Activated CD8-positive, alpha-beta T cell treated with anti-CD3 and anti-CD28 coated beads for 36 hours (primary cell): ENCODE measurements around the gene TMEM63A. TPM values are rescaled to one million over a fixed set of nuclear protein-coding genes. Genes with fewer than 3 reads are reported as not detected.
A peak's percentile ranks its signal among the peaks of the same experiment; 100 is the strongest.

Source experiments
- ATAC-seq: fragments of 200-7000 bp; cut with Tn5 transposase; one replicate; pipeline ENCODE4 v1.10.0; 2021; ENCODE audit warnings: mild to moderate bottlenecking, moderate library complexity
- CTCF ChIA-PET: fragments of 350-600 bp; sonication (Branson Sonifier 250); formaldehyde crosslinking; loops from one replicate; lab custom pipeline; 2021; ENCODE audit warnings: antibody characterized with exemption; lab: Charles Lee
- POLR2A ChIA-PET: fragments of 350-600 bp; sonication (Branson Sonifier 250); formaldehyde crosslinking; loops from one replicate; lab custom pipeline; 2021; ENCODE audit warnings: antibody characterized with exemption; lab: Charles Lee
- DNase-seq: peaks from one replicate; pipeline ENCODE4 v3.0.0-alpha.2; 2020
- H3K27ac Mint-ChIP-seq: one replicate; pipeline ENCODE4 v1.8.0; 2021; ENCODE audit warnings: mild to moderate bottlenecking, mixed read lengths
- H3K27me3 Mint-ChIP-seq: one replicate; pipeline ENCODE4 v1.8.0; 2021; ENCODE audit warnings: mixed read lengths
- H3K36me3 Mint-ChIP-seq: one replicate; pipeline ENCODE4 v1.8.0; 2021; ENCODE audit warnings: low read depth, mixed read lengths
- H3K4me1 Mint-ChIP-seq: one replicate; pipeline ENCODE4 v1.8.0; 2021; ENCODE audit warnings: low read depth, mixed read lengths
- H3K4me3 Mint-ChIP-seq: one replicate; pipeline ENCODE4 v1.8.0; 2021; ENCODE audit warnings: mild to moderate bottlenecking, moderate library complexity, mixed read lengths
- H3K9me3 Mint-ChIP-seq: one replicate; pipeline ENCODE4 v1.8.0; 2021; ENCODE audit warnings: mixed read lengths
- CTCF ChIP-seq: fragments of 200-600 bp; IDR thresholded peaks from one replicate; pipeline ENCODE4 v1.8.0; 2022; ENCODE audit warnings: antibody characterized with exemption, mild to moderate bottlenecking
- intact Hi-C: fragments of 100-400 bp; cut with micrococcal nuclease; formaldehyde crosslinking; loops from one replicate; pipeline ENCODE4 v1.10.0; 2022
- total RNA-seq, 2 experiments: library from RNA; stranded (reverse); gene quantifications; one replicate each; pipeline ENCODE4 v1.2.3, GENCODE V29; 2021

The TMEM63A gene
- total RNA-seq, 2 experiments from 2014 or later, result 51.4 to 54.6 TPM

DNA sequence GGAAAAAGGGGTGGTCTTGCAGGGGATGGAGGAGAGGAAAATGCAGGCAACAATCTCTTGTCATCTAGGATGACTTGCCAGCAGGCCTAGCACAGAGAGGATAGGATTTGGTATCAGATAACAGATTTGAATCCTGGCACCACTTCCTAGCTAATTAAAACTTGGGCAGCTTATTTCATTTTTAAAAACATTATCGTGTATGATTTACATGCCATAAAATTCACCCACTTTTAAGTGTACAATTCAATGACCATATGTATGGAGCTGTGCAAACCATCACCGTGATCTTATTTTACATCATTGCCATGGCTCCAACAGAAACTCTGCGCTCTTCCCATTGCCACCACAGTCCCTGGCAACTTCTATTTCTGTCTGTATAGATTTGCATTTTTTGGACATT lies 34.9 kb upstream of the TMEM63A start:
- ChIA-PET POLR2A (no interaction called here), CTCF (interaction anchor here (1.1 kb wide), 1 partner anchor 442 kb away, joined by 5 read pairs; no protein-coding TSS in a partner anchor)
- Mint-ChIP-seq H3K27me3 (no peaks in the 10 kb centered on the region), H3K36me3 (peaks cover 38% of the 10 kb centered on the region), H3K9me3 (no peaks in the 10 kb centered on the region), H3K4me1 (peaks cover 27% of the 10 kb centered on the region), H3K4me3 (no peak overlapping the region), H3K27ac (peak overlapping the region; percentile 43)
- ATAC-seq (no peak), DNase-seq (no peak)
- intact Hi-C loops, result no loop called here
- no peak for TF ChIP-seq CTCF

- ChIA-PET POLR2A (interaction anchor here (1.0 kb wide), 1 partner anchor 10 kb away, joined by 4 read pairs; no protein-coding TSS in a partner anchor), CTCF (no interaction called here)
- H3K4me3 Mint-ChIP-seq, result no peak overlapping the region
- peaks cover 19% of the 10 kb centered on the region for H3K4me1 Mint-ChIP-seq
- no peak overlapping the region for H3K27ac Mint-ChIP-seq
- H3K27me3 Mint-ChIP-seq, result no peaks in the 10 kb centered on the region
- ATAC-seq (no peak), DNase-seq (no peak)
- H3K9me3 Mint-ChIP-seq, result no peaks in the 10 kb centered on the region
- H3K36me3 Mint-ChIP-seq, result peaks cover 34% of the 10 kb centered on the region
- TF ChIP-seq CTCF, result no peak
- intact Hi-C loops, result no loop called here
Measured at GRCh38 chr1:225915538-225915991, 33.4 kb upstream of the TMEM63A start.

DNA sequence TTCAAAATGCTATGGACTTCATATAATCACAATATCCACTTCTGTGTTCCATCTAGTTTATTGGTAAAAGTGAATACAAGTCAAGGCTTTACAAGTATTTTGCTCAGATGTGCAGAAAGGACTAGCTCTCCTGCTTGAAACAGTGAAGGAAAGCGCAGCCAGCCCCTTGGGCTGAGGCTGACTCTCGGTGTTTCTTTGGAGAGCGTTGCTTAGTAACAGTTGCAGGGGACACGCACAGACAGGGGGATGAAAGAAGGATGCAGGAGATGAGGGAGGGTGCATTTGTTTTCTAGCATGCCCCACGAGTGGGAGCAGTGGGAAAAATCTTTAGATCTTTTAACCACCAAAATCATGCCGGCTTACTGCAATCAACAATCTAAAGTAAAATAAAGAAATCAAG lies 32.8 kb upstream of the TMEM63A start:
- ChIA-PET CTCF (interaction anchor here (1.3 kb wide), 1 partner anchor 11 kb away, joined by 4 read pairs; no protein-coding TSS in a partner anchor), POLR2A (interaction anchor here (1.0 kb wide), 1 partner anchor 10 kb away, joined by 4 read pairs; no protein-coding TSS in a partner anchor)
- Mint-ChIP-seq H3K36me3 (peaks cover 28% of the 10 kb centered on the region), H3K4me3 (no peak overlapping the region), H3K27me3 (no peaks in the 10 kb centered on the region), H3K4me1 (peaks cover 19% of the 10 kb centered on the region), H3K9me3 (no peaks in the 10 kb centered on the region), H3K27ac (no peak overlapping the region)
- ATAC-seq (no peak), DNase-seq (no peak)
- no peak for TF ChIP-seq CTCF
- intact Hi-C loops, result loop anchor here (5.0 kb wide), 3 partner anchors 48 to 438 kb away; partner anchors contain the start of gene SRP9

DNA sequence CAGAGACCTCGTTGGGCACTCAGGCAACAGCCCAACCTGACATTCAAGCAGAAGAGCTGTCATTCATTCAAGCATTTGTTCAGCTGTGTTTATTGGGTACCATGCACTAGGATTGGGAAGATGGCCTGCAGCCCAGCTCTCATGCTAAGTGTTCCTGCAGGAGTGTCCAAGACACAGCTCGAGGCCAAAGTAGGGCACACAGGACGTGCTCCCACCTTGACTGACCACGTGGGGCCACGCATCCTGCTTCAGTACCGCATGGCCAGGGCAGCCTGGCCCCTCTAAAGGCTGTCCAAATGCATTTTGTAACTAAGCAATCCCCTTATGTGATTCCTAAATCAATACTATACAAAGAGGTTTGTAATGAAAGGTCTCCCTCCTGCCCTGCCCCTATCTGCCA lies 32.2 kb upstream of the TMEM63A start:
- DNase-seq (no peak), ATAC-seq (no peak)
- Mint-ChIP-seq H3K9me3 (no peaks in the 10 kb centered on the region), H3K27ac (no peak overlapping the region), H3K36me3 (peaks cover 24% of the 10 kb centered on the region), H3K4me1 (peaks cover 20% of the 10 kb centered on the region), H3K27me3 (no peaks in the 10 kb centered on the region), H3K4me3 (no peak overlapping the region)
- TF ChIP-seq CTCF, result no peak
- ChIA-PET CTCF (interaction anchor here (0.7 to 1.3 kb wide), 3 partner anchors 10 to 137 kb away, joined by 3 to 4 read pairs (median 3); partner anchors contain the start of gene SRP9), POLR2A (no interaction called here)
- intact Hi-C loops, result loop anchor here (5.0 kb wide), 3 partner anchors 47 to 437 kb away; partner anchors contain the start of gene SRP9
